ENCODE data around the gene ARHGAP22.

DNA sequence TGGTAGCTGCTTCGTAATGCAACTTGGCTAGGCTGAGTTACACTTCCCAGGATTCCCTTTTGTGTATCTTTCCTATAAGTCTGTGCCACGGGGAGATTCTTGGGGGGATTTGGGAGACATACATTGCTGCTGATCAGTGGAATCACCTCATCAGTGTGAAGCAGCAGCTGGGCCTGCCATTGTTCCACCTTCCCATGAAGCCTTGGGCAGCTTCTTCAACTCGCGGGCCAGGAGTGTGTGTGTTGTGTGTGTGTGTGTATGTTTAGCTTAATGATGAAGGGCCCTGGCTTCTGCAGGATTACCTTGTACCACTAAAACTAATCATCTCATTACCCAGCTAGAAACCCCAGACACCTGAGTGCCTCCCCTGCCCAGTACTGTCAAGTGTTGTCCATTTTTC lies 33.3 kb upstream of the ARHGAP22 start:
- TF ChIP-seq CHD1 (IDR thresholded peaks at IDR 0.05; ENCODE audit: low read depth, low read length), result no peak
- no peak for TF ChIP-seq POLR2A (IDR thresholded peaks at IDR 0.05; ENCODE audit: low read depth, low read length)
- TF ChIP-seq, protein P1, sequence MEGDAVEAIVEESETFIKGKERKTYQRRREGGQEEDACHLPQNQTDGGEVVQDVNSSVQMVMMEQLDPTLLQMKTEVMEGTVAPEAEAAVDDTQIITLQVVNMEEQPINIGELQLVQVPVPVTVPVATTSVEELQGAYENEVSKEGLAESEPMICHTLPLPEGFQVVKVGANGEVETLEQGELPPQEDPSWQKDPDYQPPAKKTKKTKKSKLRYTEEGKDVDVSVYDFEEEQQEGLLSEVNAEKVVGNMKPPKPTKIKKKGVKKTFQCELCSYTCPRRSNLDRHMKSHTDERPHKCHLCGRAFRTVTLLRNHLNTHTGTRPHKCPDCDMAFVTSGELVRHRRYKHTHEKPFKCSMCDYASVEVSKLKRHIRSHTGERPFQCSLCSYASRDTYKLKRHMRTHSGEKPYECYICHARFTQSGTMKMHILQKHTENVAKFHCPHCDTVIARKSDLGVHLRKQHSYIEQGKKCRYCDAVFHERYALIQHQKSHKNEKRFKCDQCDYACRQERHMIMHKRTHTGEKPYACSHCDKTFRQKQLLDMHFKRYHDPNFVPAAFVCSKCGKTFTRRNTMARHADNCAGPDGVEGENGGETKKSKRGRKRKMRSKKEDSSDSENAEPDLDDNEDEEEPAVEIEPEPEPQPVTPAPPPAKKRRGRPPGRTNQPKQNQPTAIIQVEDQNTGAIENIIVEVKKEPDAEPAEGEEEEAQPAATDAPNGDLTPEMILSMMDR (conservative IDR thresholded peaks at IDR 0.05; ENCODE audit: low read depth, low read length), result no peak
- no peak for TF ChIP-seq MAZ (IDR thresholded peaks at IDR 0.05; ENCODE audit: borderline replicate concordance, low read depth, low read length)
- TF ChIP-seq RFX5 (IDR thresholded peaks at IDR 0.05; ENCODE audit: low read depth, low read length), result no peak
- TF ChIP-seq MAFK (IDR thresholded peaks at IDR 0.05; ENCODE audit: low read depth, low read length), result no peak
- TF ChIP-seq MXI1 (IDR thresholded peaks at IDR 0.05; ENCODE audit: borderline replicate concordance, low read depth, low read length), result no peak
- TF ChIP-seq RCOR1 (IDR thresholded peaks at IDR 0.05; ENCODE audit: insufficient replicate concordance, low read length), result no peak
- TF ChIP-seq CEBPB (IDR thresholded peaks at IDR 0.05; ENCODE audit: low read depth, low read length), result no peak
- TF ChIP-seq, protein P2, sequence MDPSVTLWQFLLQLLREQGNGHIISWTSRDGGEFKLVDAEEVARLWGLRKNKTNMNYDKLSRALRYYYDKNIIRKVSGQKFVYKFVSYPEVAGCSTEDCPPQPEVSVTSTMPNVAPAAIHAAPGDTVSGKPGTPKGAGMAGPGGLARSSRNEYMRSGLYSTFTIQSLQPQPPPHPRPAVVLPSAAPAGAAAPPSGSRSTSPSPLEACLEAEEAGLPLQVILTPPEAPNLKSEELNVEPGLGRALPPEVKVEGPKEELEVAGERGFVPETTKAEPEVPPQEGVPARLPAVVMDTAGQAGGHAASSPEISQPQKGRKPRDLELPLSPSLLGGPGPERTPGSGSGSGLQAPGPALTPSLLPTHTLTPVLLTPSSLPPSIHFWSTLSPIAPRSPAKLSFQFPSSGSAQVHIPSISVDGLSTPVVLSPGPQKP (IDR thresholded peaks at IDR 0.05; ENCODE audit: borderline replicate concordance, low read depth, low read length), result no peak

Measured in IMR-90 (cell line).